Activated T-cell treated with anti-CD3 and anti-CD28 coated beads, Interleukin-2, amount 50 U/mL, for 4 hours (primary cell): ENCODE measurements around the gene RAD18. TPM values are rescaled to one million over a fixed set of nuclear protein-coding genes. Genes with fewer than 3 reads are reported as not detected.
A peak's percentile ranks its signal among the peaks of the same experiment; 100 is the strongest.

Experiments
- ATAC-seq, 2 donors: fragments of 200-7000 bp; cut with Tn5 transposase; one replicate each; pipeline ENCODE4 v1.10.0; 2021
- DNase-seq: peaks from one replicate; pipeline ENCODE4 v3.0.0-alpha.2; 2020
- H3K27me3 Mint-ChIP-seq: one replicate; pipeline ENCODE4 v1.8.0; 2021; ENCODE audit warnings: low read depth, mixed read lengths
- H3K36me3 Mint-ChIP-seq: one replicate; pipeline ENCODE4 v1.8.0; 2022; ENCODE audit warnings: mixed read lengths; ENCODE audit not compliant: insufficient read depth
- H3K4me1 Mint-ChIP-seq: one replicate; pipeline ENCODE4 v1.8.0; 2021; ENCODE audit warnings: low read depth, mixed read lengths
- H3K4me3 Mint-ChIP-seq: one replicate; pipeline ENCODE4 v1.8.0; 2021; ENCODE audit warnings: mild to moderate bottlenecking, moderate library complexity, mixed read lengths
- H3K9me3 Mint-ChIP-seq: one replicate; pipeline ENCODE4 v1.8.0; 2021; ENCODE audit warnings: mixed read lengths
- total RNA-seq, 3 donors: library from RNA; stranded (reverse); gene quantifications; one replicate each; pipeline ENCODE4 v1.2.1, GENCODE V29; 2021

Gene RAD18
- total RNA-seq, 3 donors from 2014 or later = 32.5 to 45.0 (median 38.0) TPM

DNA sequence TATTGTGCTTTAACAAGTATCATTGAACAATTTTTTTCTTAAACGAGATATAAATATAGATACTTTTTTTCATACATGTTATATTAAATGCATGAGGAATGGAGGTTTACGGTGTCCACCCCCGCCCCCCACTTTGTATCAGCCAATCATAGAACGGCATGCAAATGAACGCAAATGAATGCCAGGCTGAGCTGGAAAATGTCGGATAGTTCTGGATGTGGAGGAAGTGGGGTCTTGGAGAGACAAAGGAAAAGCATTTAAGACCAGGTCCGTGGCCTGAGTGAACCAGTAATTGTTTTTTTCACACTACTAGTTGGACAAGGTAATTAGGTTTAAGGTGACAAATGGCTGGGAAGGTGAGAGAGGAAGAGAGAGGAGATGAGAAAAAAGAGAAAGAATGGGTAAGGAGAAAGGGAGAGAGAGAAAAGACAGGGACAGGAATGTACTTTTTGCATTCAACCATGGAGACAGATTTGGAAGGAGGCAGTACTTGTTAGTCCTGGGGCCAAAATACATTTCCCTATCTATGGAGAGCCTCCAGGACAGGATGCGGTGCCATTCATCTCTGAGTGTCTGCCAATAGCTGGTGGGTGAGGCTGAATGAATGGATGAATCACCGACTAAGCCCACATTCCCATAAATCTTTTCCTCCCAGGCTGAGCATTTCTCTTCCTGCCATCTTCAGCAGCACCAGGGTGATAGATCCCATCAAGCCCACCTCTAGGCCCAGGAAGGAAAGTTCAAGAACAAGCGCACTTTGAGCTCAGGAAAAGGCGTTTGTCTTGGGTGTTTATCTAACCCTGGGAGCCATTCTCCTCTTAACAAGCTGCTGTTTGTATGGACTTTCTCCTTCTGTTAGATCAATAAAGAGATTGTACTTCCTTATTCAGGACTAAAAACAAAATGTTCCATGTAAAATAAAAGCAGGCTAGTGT is 1.4 kb upstream of the RAD18 start:
- no peak for ATAC-seq
- no peak for DNase-seq
- peak overlapping the region; percentile 95 for H3K4me3 Mint-ChIP-seq
- peaks cover 21% of the 10 kb centered on the region for H3K4me1 Mint-ChIP-seq
- no peaks in the 10 kb centered on the region for H3K9me3 Mint-ChIP-seq
- H3K36me3 Mint-ChIP-seq = no peaks in the 10 kb centered on the region
- peaks cover 6% of the 10 kb centered on the region for H3K27me3 Mint-ChIP-seq

DNA sequence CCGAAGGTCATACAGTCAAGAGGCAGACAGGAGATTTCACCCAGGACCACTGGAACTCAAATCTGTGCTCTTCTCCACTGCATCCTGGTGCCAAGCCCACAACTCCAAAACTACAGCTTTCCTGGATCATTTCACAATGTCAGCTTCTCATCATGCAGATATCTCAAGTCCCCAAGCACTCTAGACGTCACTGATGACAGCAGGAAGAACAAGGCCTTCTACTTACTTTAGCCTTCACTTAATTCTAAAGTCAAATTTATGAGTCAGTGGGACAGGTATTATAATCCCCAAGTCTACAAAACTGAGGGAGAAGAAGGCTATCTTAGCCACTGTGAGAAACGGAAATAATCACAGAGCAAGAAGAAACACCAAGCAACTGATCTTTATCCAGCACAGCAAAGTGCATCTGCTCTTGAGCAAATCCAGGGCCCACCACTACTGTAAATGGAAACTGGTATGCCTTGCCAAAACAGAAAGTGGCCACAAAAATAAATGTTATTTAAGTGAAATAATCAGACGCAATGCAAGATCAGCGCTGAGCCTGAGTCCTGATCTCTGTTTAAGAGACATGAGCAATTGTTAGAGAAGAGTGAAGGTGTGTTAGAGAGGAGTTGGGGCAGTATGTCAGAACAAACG is 928 bp downstream of the RAD18 start:
- Mint-ChIP-seq H3K4me1 (peaks cover 24% of the 10 kb centered on the region), H3K27me3 (no peaks in the 10 kb centered on the region), H3K4me3 (peak overlapping the region; percentile 95), H3K9me3 (no peaks in the 10 kb centered on the region), H3K36me3 (peaks cover 17% of the 10 kb centered on the region)
- ATAC-seq (no peak), DNase-seq (no peak)

DNA sequence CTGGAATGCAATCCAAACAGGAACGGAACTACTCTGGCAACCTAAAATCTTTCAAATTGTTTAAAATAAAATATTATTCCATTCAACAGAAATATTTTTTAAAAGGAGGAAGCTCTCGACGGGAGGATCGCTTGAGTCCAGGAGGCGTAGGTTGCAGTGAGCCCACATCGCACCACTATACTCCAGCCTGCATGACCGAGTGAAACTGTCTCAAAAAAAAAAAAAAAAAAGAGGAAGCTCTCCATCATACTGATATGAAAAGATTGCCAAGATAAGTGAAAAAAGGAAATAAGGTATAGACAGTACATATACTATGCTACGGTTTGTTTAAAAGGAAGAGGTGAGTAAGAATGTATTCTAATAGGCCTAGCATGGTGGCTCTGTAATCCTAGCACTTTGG is 3.6 kb downstream of the RAD18 start:
- Mint-ChIP-seq H3K36me3 (peaks cover 33% of the 10 kb centered on the region), H3K4me3 (peak overlapping the region; percentile 17), H3K4me1 (peaks cover 24% of the 10 kb centered on the region), H3K27me3 (no peaks in the 10 kb centered on the region), H3K9me3 (no peaks in the 10 kb centered on the region)
- no peak for ATAC-seq
- no peak for DNase-seq

DNA sequence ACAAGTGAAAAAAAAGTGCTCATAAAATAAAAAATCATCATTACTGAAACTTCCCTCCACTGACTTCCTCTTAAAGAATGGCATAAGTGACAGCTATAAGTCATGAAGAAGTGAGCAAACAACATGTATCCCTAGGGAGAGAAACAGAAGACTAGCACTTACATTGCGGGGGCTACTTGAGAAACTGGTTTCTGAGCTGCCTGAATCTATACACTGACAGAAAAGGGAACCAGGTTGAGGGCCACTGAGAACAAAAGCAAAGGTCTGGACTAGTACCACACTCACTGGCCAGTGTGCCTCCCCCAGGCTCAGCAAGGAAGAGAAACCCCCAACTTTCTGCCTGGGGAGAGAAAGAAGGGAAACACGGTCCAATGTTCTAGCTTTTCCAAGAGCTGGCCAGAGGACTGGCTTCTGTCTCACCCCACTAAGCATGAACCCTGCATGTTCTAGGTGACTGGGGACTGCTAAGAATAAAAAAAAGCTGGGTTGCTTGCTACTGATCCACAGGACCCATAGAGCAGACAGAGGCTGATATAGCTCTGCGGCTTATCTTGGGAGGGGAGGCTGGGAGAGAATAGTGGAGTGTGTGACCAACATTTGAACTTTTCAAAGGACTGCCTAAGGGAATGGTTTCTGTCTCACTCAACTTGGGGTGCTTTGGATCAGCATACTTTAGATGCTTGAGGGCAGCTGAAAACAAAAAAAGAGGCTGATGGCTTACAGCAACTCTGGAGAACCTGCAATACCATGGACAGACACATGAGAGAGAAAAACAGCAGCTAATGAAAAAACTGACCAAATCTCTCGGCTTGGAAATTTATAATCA is 8.1 kb downstream of the RAD18 start:
- Mint-ChIP-seq H3K4me3 (no peak overlapping the region), H3K9me3 (no peaks in the 10 kb centered on the region), H3K27me3 (no peaks in the 10 kb centered on the region), H3K36me3 (peaks cover 40% of the 10 kb centered on the region), H3K4me1 (peaks cover 10% of the 10 kb centered on the region)
- ATAC-seq (no peak), DNase-seq (no peak)

DNA sequence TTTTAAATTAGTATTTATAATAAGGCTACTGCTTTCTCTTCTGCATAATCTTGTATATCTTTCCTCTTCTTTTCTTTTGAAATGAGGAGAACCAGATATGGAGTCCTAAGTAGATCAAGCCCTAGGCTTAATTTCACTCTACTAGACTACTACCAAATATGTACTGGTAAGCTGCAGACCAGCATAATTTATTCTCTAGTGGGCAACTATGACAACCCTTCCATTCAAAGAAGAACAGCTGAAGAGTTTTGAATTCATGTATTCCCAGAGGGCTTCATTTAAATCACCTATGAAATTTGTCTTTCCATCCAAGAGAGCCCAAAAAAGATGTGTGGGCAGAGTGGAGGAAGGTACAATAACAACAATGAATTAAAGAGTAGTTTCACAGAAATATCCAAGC is 10.0 kb downstream of the RAD18 start:
- Mint-ChIP-seq H3K9me3 (no peaks in the 10 kb centered on the region), H3K36me3 (peaks cover 29% of the 10 kb centered on the region), H3K4me1 (peaks cover 4% of the 10 kb centered on the region), H3K4me3 (no peak overlapping the region), H3K27me3 (no peaks in the 10 kb centered on the region)
- DNase-seq (no peak), ATAC-seq (no peak)

DNA sequence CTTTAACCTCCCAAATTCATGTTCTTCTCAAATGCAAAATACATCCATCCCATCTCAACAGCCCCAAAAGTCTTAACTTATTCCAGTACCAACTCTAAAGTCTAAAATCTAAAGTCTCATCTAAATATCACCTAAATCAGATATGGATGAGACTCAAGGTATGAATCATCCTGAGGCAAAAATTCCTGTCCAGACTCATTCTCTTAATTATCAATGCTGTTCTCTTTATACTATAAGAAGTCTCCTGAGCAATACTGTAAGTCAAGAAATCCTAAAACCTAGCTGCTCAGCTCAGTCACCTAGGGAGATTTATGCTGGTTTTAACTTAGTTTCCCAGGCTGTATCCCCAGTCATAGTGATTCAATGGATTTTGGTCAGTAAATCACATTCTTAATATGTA is 11.1 kb downstream of the RAD18 start:
- Mint-ChIP-seq H3K36me3 (peaks cover 24% of the 10 kb centered on the region), H3K4me3 (no peak overlapping the region), H3K27me3 (no peaks in the 10 kb centered on the region), H3K9me3 (no peaks in the 10 kb centered on the region), H3K4me1 (peaks cover 4% of the 10 kb centered on the region)
- DNase-seq (no peak), ATAC-seq (no peak)

DNA sequence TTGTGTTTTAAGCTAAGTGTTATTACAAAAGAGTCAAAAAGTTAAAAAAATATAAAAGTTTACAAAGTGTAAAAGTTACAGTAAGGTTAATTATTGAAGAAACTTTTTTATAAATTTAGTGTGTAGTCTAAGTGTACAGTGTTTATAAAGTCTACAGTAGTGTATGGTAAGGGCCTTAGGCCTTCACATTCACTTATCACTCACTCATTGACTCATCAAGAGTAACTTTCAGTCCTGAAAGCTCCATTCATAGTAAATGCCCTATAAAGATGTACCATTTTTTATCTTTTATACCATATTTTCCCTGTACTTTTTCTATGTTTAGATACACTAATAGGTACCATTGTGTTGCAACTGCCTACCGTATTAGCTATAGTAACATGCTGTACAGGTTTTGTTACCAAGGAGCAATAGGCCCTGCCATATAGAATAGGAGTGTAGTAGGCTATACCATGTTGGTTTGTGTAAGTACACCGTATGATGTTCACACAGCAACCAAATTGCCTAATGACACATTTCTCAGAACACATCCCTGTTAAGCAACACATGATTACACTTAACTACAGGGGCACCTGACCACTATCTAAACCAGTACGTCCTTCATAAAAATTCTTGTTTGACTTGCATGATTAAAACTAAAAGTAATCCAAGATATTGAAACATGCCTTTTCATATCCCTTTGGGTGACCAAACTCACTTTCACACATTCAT is 17.2 kb downstream of the RAD18 start:
- DNase-seq (no peak), ATAC-seq (peak; percentile 35 to 53)
- Mint-ChIP-seq H3K4me1 (peaks cover 2% of the 10 kb centered on the region), H3K36me3 (peaks cover 40% of the 10 kb centered on the region), H3K27me3 (no peaks in the 10 kb centered on the region), H3K9me3 (peaks cover 18% of the 10 kb centered on the region), H3K4me3 (no peak overlapping the region)

DNA sequence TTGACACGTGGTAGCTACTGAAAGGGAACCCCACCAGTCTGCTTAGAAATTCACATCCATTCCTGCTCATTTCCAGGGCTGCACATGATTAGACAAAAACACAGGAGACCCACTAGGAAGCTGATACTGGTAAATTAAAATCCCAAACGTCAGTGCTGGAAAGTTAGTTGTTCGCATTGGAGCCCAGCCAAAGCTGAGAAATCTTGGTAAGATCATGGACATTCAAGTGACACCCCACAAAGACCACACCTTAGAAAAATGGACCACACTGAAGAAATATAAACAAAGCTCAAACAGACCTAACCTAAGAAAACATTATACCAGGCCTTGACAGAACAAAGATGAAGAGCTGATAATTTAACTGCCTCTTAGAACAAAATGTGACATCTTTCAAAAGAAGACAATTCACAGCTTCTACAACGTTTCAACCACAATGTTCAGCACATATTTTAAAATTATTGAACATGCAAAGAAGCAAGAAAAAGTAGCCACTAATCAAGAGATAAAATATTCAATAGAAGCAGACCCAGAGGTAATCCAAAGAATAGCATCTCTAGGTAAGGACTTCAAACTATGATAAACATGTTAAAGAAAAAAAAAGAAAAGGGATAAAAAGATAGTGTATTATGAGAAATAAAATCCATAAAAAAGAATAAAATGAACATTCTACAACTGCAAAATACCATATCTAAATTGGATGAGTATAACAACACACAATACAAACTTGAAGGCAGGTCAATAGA is 20.4 kb downstream of the RAD18 start:
- peaks cover 52% of the 10 kb centered on the region for H3K36me3 Mint-ChIP-seq
- H3K4me3 Mint-ChIP-seq = no peak overlapping the region

DNA sequence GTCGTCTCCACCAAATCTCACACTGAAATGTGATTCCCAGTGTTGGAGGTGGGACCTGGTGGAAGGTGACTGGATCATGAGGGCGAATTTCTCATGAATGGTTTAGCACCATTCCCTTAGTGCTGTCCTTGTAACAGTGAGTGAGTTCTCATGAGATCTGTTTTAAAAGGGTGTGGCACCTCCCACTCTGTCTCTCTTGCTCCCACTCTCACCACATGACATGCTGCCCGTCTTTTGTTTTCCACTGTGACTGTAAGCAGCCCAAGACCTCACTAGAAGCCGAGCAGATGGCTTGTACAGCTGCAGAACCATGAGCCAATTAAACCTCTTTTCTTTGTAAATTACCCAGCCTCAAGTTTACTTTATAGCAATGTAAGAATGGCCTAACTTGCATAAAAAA is 21.2 kb downstream of the RAD18 start:
- peaks cover 49% of the 10 kb centered on the region for H3K36me3 Mint-ChIP-seq
- peaks cover 18% of the 10 kb centered on the region for H3K9me3 Mint-ChIP-seq
- H3K4me1 Mint-ChIP-seq = no peaks in the 10 kb centered on the region

More for the DNA sequence above, 20.4 kb downstream of the RAD18 start:
- H3K9me3 Mint-ChIP-seq = peaks cover 18% of the 10 kb centered on the region
- H3K4me1 Mint-ChIP-seq = no peaks in the 10 kb centered on the region
- ATAC-seq = no peak
- no peak for DNase-seq
- no peaks in the 10 kb centered on the region for H3K27me3 Mint-ChIP-seq

DNA sequence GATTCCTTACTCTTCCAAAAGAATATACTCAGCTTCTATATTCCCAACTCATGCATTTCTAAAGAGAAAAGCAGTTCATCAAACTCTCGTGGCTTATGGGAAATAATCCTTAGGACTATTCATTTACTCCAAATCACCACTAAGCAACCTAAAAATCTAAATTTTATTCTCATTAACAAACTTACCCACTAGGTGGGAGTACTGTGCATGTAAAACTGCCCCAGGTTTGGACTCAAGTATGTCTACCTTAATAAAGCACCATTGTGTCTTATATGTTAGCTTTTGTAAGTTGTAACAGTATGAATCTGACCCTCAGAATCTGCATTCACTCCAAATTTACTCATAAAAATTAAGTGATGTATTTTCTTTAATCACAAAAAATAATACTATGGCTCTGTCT is 25.3 kb downstream of the RAD18 start:
- no peaks in the 10 kb centered on the region for H3K27me3 Mint-ChIP-seq
- peaks cover 43% of the 10 kb centered on the region for H3K36me3 Mint-ChIP-seq
- H3K4me3 Mint-ChIP-seq = no peak overlapping the region

More for the DNA sequence above, 21.2 kb downstream of the RAD18 start:
- no peak for DNase-seq
- no peak for ATAC-seq
- H3K27me3 Mint-ChIP-seq = no peaks in the 10 kb centered on the region
- no peak overlapping the region for H3K4me3 Mint-ChIP-seq

DNA sequence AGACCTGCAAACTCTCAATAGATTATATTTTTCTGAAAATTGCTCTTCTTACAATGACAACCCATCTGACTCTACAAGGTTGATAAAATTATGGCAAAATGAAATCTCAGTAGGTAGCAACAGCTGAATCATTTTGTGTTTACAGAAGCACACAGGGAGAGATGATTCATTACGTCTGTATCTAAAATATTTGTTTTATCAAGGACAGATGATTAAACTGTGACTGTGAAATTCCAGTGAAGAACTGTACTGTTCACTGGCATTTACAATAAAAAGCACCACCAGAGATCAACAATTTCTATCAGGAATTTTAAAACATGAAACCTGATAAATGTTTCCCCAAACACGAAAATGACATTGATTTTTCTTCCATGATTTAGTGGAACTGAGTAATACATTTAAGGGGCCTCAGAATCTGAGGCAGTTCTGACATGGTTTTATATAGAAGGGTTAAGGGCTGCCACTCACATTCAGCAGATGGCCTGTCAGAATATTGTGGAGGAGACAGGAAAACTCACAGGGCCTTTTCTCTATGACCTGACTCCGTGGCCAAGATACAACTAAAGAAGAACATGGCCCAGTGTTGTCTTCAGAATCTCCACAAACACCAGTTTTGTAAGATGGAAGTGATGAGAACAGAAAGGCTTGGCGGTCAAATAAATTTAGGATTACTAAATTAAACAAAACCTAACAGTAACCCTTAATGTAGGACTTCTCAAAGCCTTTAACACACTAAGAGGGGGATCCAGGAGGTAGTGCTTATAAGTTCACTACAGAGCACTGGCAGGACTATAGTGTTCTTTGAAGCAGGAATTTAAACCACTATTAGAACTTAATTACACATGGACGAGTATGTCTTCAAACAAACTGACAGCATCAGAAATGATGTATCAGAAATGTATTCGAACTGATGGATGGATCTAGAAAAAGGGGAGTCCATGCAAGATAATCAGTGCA is 25.9 kb downstream of the RAD18 start:
- no peaks in the 10 kb centered on the region for H3K27me3 Mint-ChIP-seq
- DNase-seq = no peak
- H3K9me3 Mint-ChIP-seq = no peaks in the 10 kb centered on the region
- ATAC-seq = no peak
- no peaks in the 10 kb centered on the region for H3K4me1 Mint-ChIP-seq
- no peak overlapping the region for H3K4me3 Mint-ChIP-seq
- H3K36me3 Mint-ChIP-seq = peaks cover 36% of the 10 kb centered on the region

More for the DNA sequence above, 25.3 kb downstream of the RAD18 start:
- H3K9me3 Mint-ChIP-seq = peaks cover 5% of the 10 kb centered on the region
- DNase-seq (no peak), ATAC-seq (no peak)
- no peaks in the 10 kb centered on the region for H3K4me1 Mint-ChIP-seq

DNA sequence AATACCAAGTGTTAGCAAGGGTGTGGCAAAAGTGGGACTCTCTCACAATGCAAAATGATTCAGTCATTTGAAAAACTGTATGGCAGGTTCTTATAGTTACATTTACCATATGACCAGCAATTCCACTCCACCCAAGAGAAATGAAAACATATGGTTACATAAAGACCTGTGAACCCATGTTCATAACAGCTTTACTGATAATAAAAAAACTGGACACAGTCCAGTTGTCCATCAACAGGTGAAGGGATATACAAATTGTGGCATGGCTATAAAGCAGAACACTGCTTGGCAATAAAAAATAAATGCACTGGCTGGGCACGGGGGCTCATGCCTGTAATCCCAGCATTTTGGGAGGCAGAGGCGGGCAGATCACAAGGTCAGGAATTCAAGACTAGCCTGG is 30.8 kb downstream of the RAD18 start:
- H3K36me3 Mint-ChIP-seq = peaks cover 21% of the 10 kb centered on the region
- H3K27me3 Mint-ChIP-seq = no peaks in the 10 kb centered on the region
- no peaks in the 10 kb centered on the region for H3K9me3 Mint-ChIP-seq
- no peak overlapping the region for H3K4me3 Mint-ChIP-seq
- no peak for DNase-seq
- H3K4me1 Mint-ChIP-seq = no peaks in the 10 kb centered on the region
- no peak for ATAC-seq
